ENCODE data around the gene TMED8. TPM values are rescaled to one million over a fixed set of nuclear protein-coding genes. Genes with fewer than 3 reads are reported as not detected.

TMED8 gene
- total RNA-seq, 2 donors from 2014 or later: 6.6 to 7.5 TPM

GRCh38 chr14:77310026-77310425 lies 66.9 kb downstream of the TMED8 start:
- Histone ChIP-seq H3K27ac (no peak overlapping the region), H3K9me3 (no peaks in the 10 kb centered on the region), H3K4me3 (no peak overlapping the region), H3K4me1 (peaks cover 0 to 34% of the 10 kb centered on the region in 2 donors), H3K27me3 (no peaks in the 10 kb centered on the region), H3K36me3 (no peaks in the 10 kb centered on the region)
- TF ChIP-seq CTCF (IDR thresholded peaks at IDR 0.05): no peak
- DNase-seq (ENCODE audit: low spot score): no peak

GRCh38 chr14:77309131-77309530 lies 67.8 kb downstream of the TMED8 start:
- no peak for TF ChIP-seq CTCF (IDR thresholded peaks at IDR 0.05)
- no peak overlapping the region for H3K4me3 ChIP-seq
- peaks cover 0 to 25% of the 10 kb centered on the region in 2 donors for H3K4me1 ChIP-seq
- peaks cover 4% of the 10 kb centered on the region for H3K36me3 ChIP-seq
- H3K9me3 ChIP-seq: no peaks in the 10 kb centered on the region
- no peaks in the 10 kb centered on the region for H3K27me3 ChIP-seq
- no peak for DNase-seq (ENCODE audit: low spot score)
- H3K27ac ChIP-seq: no peak overlapping the region

GRCh38 chr14:77306851-77307496 lies 69.9 kb downstream of the TMED8 start:
- no peak overlapping the region for H3K4me3 ChIP-seq
- H3K36me3 ChIP-seq: peaks cover 4% of the 10 kb centered on the region
- no peaks in the 10 kb centered on the region for H3K9me3 ChIP-seq
- peak overlapping the region; percentile 8 to 48 for H3K27ac ChIP-seq
- no peak for DNase-seq (ENCODE audit: low spot score)
- no peaks in the 10 kb centered on the region for H3K27me3 ChIP-seq
- no peak for TF ChIP-seq CTCF (IDR thresholded peaks at IDR 0.05)
- peaks cover 0 to 14% of the 10 kb centered on the region in 2 donors for H3K4me1 ChIP-seq

- TF ChIP-seq CTCF (IDR thresholded peaks at IDR 0.05): no peak
- peaks cover 4% of the 10 kb centered on the region for H3K36me3 ChIP-seq
These were observed 70.5 kb downstream of the TMED8 start for GRCh38 chr14:77306416-77306815.

GRCh38 chr14:77305696-77306095 lies 71.2 kb downstream of the TMED8 start:
- Histone ChIP-seq H3K36me3 (peaks cover 4% of the 10 kb centered on the region), H3K27me3 (no peaks in the 10 kb centered on the region), H3K27ac (no peak overlapping the region), H3K4me3 (no peak overlapping the region), H3K4me1 (peaks cover 0 to 17% of the 10 kb centered on the region in 2 donors), H3K9me3 (no peaks in the 10 kb centered on the region)
- no peak for DNase-seq (ENCODE audit: low spot score)
- no peak for TF ChIP-seq CTCF (IDR thresholded peaks at IDR 0.05)

More at GRCh38 chr14:77306416-77306815, 70.5 kb downstream of the TMED8 start:
- no peak for DNase-seq (ENCODE audit: low spot score)
- H3K27ac ChIP-seq: peak overlapping the region in 1 of 2 donors; percentile 8
- H3K4me3 ChIP-seq: no peak overlapping the region
- peaks cover 0 to 14% of the 10 kb centered on the region in 2 donors for H3K4me1 ChIP-seq
- no peaks in the 10 kb centered on the region for H3K27me3 ChIP-seq
- no peaks in the 10 kb centered on the region for H3K9me3 ChIP-seq

Data from right atrium auricular region (tissue), 2 donors.